ENCODE measurements around the gene CHCHD6.

CHCHD6 gene

DNA sequence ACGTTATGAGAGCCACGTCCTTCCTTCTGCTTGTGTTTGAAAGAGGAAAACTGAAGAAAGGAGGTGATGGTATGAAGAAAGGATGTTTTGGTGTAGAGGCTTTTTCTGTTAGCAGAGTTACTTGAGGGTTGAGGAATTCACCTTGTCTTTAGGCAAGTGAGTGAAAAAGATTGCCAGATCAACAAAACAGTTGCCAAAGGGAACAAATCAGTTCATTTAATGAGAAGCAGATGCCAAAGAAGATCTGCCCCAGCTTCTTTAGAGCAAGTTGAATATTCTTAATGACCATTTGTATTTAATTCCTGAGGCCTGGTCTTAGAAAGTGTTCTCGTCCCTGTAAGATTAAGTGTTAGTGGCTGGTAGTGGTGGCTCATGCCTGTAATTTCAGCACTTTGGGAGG lies 2.6 kb downstream of the CHCHD6 start:
- DNase-seq, result no peak

DNA sequence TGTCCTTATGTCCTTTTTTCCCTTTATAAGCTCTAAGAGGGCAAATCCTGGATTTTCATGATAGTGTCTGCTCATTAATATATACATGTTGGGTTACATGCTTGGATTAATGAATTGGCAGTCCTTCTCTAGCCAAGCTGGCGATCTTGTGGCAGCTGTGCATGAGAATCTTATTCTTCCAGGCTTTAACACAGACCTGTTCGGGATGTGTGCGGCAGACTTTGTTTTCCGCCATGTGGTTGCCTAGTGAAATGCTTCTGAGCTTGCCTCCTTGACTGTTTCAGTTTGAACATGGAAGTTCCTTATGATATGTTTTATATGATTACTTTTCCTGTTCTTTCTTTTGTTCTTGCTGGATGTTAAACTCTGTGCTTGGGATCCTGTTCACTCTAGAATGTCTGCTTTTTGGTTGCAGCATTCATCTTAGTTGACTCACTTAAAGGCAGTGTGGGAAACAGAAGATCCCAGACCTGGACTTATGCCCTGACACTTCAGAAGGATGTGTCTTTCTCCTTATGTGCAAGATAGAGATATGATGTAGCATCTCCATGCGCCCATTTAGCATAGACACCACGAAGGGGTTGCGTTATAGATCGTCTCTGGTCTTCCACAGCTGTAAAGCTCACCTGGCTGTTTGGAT lies 7.2 kb downstream of the CHCHD6 start:
- no peak for DNase-seq

DNA sequence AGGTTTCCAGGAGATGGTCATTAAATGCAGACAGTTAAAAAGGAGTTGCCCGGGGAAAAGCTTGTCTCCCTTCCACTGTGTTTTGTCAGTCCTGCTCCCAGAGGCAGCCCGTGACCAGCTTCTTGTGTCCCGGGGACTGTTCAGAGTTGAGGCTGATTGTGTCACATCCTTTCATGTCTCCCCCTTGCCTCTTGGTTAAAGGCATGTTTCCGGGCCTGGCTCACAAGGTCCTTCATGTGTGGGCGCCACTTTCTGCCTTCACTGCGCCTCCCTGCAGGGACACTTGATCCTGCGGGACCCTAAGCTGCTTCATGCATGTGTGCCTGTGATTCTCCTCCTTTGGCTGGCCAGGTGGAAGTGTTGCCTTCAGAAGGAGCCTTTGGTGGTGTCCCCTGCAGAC lies 9.2 kb downstream of the CHCHD6 start:
- no peak for DNase-seq

GRCh38 chr3:126714276-126714900 lies 10.3 kb downstream of the CHCHD6 start:
- DNase-seq, result no peak

- DNase-seq, result no peak
Measured at GRCh38 chr3:126714921-126715320, 10.9 kb downstream of the CHCHD6 start.

GRCh38 chr3:126715432-126715831 lies 11.4 kb downstream of the CHCHD6 start:
- no peak for DNase-seq

DNA sequence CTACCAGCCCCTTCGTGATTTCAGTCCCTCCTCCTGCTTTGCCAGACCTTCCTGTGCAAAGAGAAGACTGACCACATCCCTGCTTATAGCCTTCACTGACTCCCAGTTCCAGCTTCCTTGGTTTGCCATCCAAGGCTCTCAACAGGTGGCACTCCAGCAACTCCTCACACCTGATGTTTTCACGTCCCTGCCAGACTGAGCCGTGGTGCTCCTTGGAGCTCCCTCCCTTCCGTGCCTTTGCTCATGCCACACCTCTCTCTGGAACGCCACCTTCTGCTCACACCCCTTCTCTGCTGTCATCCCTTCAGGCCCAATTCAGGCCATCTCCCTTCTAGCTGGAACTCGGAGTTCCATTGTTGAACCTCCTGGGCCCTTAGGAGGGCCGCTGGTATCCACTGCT lies 12.0 kb downstream of the CHCHD6 start:
- no peak for DNase-seq

DNA sequence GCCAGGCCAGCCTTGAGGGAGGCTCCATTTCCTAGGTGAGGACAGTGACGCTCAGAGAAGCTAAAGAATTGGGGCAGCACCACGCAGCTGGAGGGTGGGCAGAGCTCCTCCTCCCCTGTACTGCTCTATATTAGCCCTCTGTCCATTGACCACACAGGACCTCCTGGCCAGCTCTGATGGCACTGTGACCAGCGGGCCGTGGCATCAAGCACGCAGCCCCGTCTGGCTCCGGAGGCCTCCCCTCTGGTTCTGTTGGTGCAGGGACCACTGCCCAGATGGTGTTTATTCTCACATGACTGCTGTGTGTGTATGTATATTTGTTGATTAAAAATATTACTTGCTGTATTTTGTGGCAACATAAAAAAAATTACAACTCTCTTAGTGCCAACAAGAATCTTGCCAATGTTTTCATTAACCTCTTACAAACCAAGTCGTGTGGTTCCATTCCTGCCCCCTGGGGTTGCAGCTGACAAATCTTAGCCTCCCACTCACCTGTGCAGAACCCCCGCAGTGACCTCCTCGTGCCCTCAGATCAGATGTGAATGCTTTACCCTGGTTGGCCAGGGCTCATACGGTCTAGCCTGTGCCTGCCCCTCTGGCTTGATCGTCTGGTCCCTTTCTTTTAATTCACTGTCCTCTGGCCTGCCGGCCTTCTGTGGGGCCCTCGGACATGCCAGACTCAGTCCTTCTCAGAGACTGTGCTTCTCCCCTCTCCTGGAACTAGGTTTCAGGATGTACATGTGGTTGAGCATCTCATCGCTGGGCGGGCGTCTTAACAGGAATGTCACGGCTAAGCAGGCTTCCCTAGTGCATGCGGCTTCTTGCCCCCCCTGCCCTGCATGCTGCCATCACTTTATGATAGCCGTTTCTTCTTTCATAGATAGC lies 14.8 kb downstream of the CHCHD6 start:
- no peak for DNase-seq

- DNase-seq, result no peak
Measured at GRCh38 chr3:126720596-126720995, 16.6 kb downstream of the CHCHD6 start.

- DNase-seq, result no peak
Measured at GRCh38 chr3:126721246-126721645, 17.2 kb downstream of the CHCHD6 start.

- no peak for DNase-seq
Measured at GRCh38 chr3:126723237-126723636, 19.2 kb downstream of the CHCHD6 start.

DNA sequence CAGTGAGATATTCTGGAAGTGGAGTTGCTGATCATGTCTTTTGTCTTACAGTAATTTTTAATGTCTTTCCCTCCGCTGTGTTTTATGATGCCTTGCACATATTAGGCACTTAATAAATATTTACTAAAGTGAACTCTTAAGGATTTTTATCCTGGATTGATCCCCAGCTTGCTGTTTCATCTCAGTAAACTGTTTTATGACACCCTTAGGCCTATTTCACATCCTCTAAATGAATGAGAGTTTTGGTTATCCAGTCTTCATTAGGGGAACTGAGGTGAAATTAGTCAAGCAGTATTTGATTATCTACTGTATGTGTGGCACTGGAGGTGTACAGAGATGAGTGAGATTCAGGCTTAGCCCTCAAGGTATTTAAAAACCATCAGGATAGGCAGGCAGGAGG lies 19.8 kb downstream of the CHCHD6 start:
- no peak for DNase-seq

DNA sequence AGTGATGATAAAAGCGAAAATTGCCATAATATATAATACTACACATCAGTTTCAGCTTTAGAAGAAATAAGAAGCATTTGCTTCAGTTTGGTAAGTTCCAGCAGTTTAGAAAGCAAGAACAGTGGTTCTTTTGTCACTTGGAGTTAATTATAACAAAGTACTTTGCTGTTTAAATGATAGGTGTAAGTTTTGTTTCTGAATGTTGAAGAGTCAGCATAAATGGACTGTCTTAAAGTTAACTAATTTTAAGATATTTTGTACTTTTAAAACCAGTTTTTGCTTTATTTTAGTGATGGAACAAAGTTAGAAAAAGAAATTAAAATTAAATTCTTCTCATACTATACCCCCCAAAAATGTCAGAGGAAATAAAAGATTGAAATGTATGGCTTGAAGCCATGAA lies 24.6 kb downstream of the CHCHD6 start:
- no peak for DNase-seq

- DNase-seq, result no peak
Measured at GRCh38 chr3:126730376-126730775, 26.3 kb downstream of the CHCHD6 start.

DNA sequence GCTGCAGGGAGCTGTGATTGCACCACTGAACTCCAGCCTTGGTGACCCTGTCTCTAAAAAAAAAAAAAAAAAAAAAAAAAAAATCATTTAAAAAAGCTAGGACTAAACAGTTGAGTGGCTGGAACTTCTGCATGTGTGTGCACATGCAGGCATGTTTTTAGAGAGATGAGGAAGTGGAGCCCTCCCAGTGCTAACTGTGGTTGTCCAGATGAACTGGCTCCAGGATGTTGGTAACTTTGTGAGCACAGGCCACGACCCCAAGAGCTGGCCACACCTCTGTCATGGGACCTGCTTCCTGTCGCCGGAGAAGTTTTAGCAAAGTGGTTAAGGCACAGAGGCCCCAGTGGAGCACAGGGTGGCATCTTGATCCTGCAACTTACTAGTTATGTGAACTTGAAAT lies 27.0 kb downstream of the CHCHD6 start:
- no peak for DNase-seq

- no peak for DNase-seq
Measured at GRCh38 chr3:126732281-126733060, 28.4 kb downstream of the CHCHD6 start.

GRCh38 chr3:126733061-126733430 lies 29.0 kb downstream of the CHCHD6 start:
- DNase-seq, result no peak

GRCh38 chr3:126734106-126734723 lies 30.2 kb downstream of the CHCHD6 start:
- no peak for DNase-seq

GRCh38 chr3:126737527-126737926 lies 33.5 kb downstream of the CHCHD6 start:
- no peak for DNase-seq

GRCh38 chr3:126742057-126742456 lies 38.0 kb downstream of the CHCHD6 start:
- no peak for DNase-seq

- no peak for DNase-seq
Measured at GRCh38 chr3:126743350-126743749, 39.3 kb downstream of the CHCHD6 start.

GRCh38 chr3:126743781-126744180 lies 39.7 kb downstream of the CHCHD6 start:
- DNase-seq, result no peak

Measured in T1000 (cell line).